SH-SY5Y (cell line): ENCODE results near the gene MYRIP.

Experiments
- GATA2 ChIP-seq: IDR thresholded peaks from 2 replicates; pipeline ENCODE4 v1.6.1; 2011; ENCODE audit warnings: mild to moderate bottlenecking, low read depth, low read length
- GATA3 ChIP-seq: IDR thresholded peaks from 2 replicates; pipeline ENCODE4 v1.6.1; 2011; ENCODE audit warnings: low read depth, mild to moderate bottlenecking, low read length, moderate library complexity

GRCh38 chr3:39915027-39915426, 105.6 kb downstream of the MYRIP start:
- peak; percentile 55 for TF ChIP-seq GATA3
- TF ChIP-seq GATA2: no peak
